GM19193 (cell line): ENCODE measurements around the gene ZBTB2.

ENCODE experiments used
- POLR2A ChIP-seq: IDR thresholded peaks from 4 replicates; pipeline ENCODE4 v1.6.1; 2011; ENCODE audit not compliant: insufficient read depth, insufficient read length; ENCODE audit errors: extremely low read depth

Gene ZBTB2

GRCh38 chr6:151357758-151358436, 33.5 kb downstream of the ZBTB2 start:
- no peak for TF ChIP-seq POLR2A

- TF ChIP-seq POLR2A = no peak
Observed at GRCh38 chr6:151353795-151354194, 37.6 kb downstream of the ZBTB2 start.

- no peak for TF ChIP-seq POLR2A
Observed at GRCh38 chr6:151352410-151353396, 38.7 kb downstream of the ZBTB2 start.

- TF ChIP-seq POLR2A = no peak
Observed at GRCh38 chr6:151351731-151352130, 39.6 kb downstream of the ZBTB2 start.

- TF ChIP-seq POLR2A = no peak
Observed at GRCh38 chr6:151351146-151351700, 40.1 kb downstream of the ZBTB2 start.

- TF ChIP-seq POLR2A = no peak
Observed at GRCh38 chr6:151350442-151351145, 40.8 kb downstream of the ZBTB2 start.

GRCh38 chr6:151349651-151350270, 41.6 kb downstream of the ZBTB2 start:
- TF ChIP-seq POLR2A = no peak

- no peak for TF ChIP-seq POLR2A
Observed at GRCh38 chr6:151341476-151342195, 49.7 kb downstream of the ZBTB2 start.

GRCh38 chr6:151340219-151340978, 51.0 kb downstream of the ZBTB2 start:
- no peak for TF ChIP-seq POLR2A

- TF ChIP-seq POLR2A = no peak
Observed at GRCh38 chr6:151339369-151339768, 52.0 kb downstream of the ZBTB2 start.

GRCh38 chr6:151338651-151339200, 52.6 kb downstream of the ZBTB2 start:
- no peak for TF ChIP-seq POLR2A

- no peak for TF ChIP-seq POLR2A
Observed at GRCh38 chr6:151335930-151336329, 55.4 kb downstream of the ZBTB2 start.
